Neutrophil (primary cell): ENCODE data around the gene ZNF407.

ENCODE experiments used
- H3K27ac ChIP-seq: fragments of 200-600 bp; sonication (generic); 2 replicates; pipeline ENCODE4 v1.5.1; 2016; ENCODE audit warnings: mild to moderate bottlenecking, moderate library complexity
- H3K27me3 ChIP-seq: fragments of 200-600 bp; sonication (generic); 2 replicates; pipeline ENCODE4 v1.6.0; 2016; ENCODE audit warnings: mild to moderate bottlenecking
- H3K36me3 ChIP-seq: fragments of 200-600 bp; sonication (generic); 2 replicates; pipeline ENCODE4 v1.5.1; 2017
- H3K4me1 ChIP-seq, 2 experiments: fragments of 200-600 bp in 1 of 2; sonication (generic) in 1 of 2; 1 replicate in 1 of 2; 2 replicates in 1 of 2; pipeline versions ENCODE4 v1.5.1 to v1.6.1; 2013 to 2016; ENCODE audit warnings: low read depth in 1 of 2, low read length in 1 of 2, mild to moderate bottlenecking in 1 of 2, moderate library complexity in 1 of 2; ENCODE audit not compliant: control insufficient read depth in 1 of 2, insufficient read depth in 1 of 2
- H3K4me3 ChIP-seq, 2 experiments: fragments of 200-600 bp in 1 of 2; sonication (generic) in 1 of 2; 1 replicate in 1 of 2; 2 replicates in 1 of 2; pipeline ENCODE4 v1.5.1; 2013 to 2016; ENCODE audit warnings: low read depth in 1 of 2, low read length in 1 of 2, mild to moderate bottlenecking in 1 of 2, moderate library complexity in 1 of 2
- H3K9me3 ChIP-seq: fragments of 200-600 bp; sonication (generic); 2 replicates; pipeline ENCODE4 v1.5.1; 2016
- TF ChIP-seq, protein P1 (sequence below): fragments of 200-600 bp; sonication (generic); IDR thresholded peaks from 2 replicates; pipeline ENCODE4 v1.5.1; 2016; ENCODE audit warnings: antibody characterized with exemption

Gene ZNF407

GRCh38 chr18:74682141-74682990 is 84.7 kb downstream of the ZNF407 start:
- peaks cover 9% of the 10 kb centered on the region for H3K36me3 ChIP-seq
- TF ChIP-seq, protein P1, sequence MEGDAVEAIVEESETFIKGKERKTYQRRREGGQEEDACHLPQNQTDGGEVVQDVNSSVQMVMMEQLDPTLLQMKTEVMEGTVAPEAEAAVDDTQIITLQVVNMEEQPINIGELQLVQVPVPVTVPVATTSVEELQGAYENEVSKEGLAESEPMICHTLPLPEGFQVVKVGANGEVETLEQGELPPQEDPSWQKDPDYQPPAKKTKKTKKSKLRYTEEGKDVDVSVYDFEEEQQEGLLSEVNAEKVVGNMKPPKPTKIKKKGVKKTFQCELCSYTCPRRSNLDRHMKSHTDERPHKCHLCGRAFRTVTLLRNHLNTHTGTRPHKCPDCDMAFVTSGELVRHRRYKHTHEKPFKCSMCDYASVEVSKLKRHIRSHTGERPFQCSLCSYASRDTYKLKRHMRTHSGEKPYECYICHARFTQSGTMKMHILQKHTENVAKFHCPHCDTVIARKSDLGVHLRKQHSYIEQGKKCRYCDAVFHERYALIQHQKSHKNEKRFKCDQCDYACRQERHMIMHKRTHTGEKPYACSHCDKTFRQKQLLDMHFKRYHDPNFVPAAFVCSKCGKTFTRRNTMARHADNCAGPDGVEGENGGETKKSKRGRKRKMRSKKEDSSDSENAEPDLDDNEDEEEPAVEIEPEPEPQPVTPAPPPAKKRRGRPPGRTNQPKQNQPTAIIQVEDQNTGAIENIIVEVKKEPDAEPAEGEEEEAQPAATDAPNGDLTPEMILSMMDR = no peak
- no peak overlapping the region for H3K27ac ChIP-seq
- H3K27me3 ChIP-seq = no peaks in the 10 kb centered on the region
- no peak overlapping the region for H3K4me3 ChIP-seq
- no peaks in the 10 kb centered on the region for H3K4me1 ChIP-seq
- H3K9me3 ChIP-seq = no peaks in the 10 kb centered on the region

DNA sequence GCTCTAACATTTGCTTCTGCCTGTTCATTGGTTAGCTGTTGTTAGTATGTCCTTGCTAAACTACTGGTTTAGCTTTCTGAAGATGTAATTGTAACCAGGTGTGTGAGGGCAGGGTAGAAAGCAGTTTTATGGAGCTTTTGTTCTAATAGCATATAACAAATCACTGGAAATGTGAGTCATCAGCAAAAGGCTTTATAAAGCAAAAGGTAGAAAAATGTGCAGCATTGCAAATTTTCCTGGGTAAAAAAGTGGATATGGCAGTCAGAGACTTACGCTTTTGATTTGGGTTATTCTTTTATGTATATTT is 85.3 kb downstream of the ZNF407 start:
- H3K9me3 ChIP-seq = no peaks in the 10 kb centered on the region
- H3K27me3 ChIP-seq = no peaks in the 10 kb centered on the region
- H3K27ac ChIP-seq = no peak overlapping the region
- no peak overlapping the region for H3K4me3 ChIP-seq
- H3K36me3 ChIP-seq = peaks cover 9% of the 10 kb centered on the region
- TF ChIP-seq, protein P1 = no peak
- H3K4me1 ChIP-seq = no peaks in the 10 kb centered on the region

DNA sequence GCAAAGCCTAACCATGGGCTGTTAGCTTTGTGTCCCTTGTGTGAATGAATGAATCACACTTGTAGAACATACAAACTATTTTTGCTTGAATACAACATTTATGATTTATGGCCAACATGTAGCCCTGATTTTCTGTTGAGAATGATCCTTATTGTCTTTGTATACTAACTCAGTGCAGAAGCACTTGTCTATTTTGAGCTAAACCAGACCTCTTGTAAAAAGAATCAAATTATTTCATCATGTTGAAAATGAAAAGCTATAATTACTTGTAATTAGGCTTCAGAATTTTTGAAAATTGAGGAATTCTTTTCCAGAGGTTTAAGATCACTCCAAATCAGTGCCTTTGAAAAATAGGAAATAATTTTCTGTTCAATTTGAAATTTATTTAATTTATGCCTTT is 85.9 kb downstream of the ZNF407 start:
- Histone ChIP-seq H3K36me3 (peaks cover 9% of the 10 kb centered on the region), H3K27ac (no peak overlapping the region), H3K27me3 (no peaks in the 10 kb centered on the region), H3K9me3 (no peaks in the 10 kb centered on the region), H3K4me1 (no peaks in the 10 kb centered on the region), H3K4me3 (no peak overlapping the region)
- TF ChIP-seq, protein P1 = no peak

DNA sequence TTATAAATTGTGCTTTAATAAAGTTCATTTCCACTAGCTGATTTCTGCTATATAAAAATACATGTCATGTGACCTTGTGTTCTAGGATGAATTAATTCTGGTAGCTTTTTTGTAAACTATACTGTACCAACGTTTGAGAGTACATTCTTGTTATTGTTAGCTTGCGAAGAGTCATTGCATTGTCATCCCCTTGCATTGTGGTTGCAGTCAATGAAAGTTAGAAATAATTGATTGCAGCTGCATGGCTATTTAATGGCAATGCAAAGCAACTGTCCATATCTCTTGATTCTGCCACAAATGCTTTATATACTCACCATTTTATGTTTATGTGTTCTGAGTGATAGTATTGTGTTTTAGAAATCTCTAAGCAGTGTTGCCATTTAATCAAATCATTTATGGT is 91.6 kb downstream of the ZNF407 start:
- H3K9me3 ChIP-seq = no peaks in the 10 kb centered on the region
- no peaks in the 10 kb centered on the region for H3K4me1 ChIP-seq
- H3K4me3 ChIP-seq = no peak overlapping the region
- TF ChIP-seq, protein P1 = no peak
- peaks cover 9% of the 10 kb centered on the region for H3K36me3 ChIP-seq
- H3K27ac ChIP-seq = no peak overlapping the region
- H3K27me3 ChIP-seq = no peaks in the 10 kb centered on the region

DNA sequence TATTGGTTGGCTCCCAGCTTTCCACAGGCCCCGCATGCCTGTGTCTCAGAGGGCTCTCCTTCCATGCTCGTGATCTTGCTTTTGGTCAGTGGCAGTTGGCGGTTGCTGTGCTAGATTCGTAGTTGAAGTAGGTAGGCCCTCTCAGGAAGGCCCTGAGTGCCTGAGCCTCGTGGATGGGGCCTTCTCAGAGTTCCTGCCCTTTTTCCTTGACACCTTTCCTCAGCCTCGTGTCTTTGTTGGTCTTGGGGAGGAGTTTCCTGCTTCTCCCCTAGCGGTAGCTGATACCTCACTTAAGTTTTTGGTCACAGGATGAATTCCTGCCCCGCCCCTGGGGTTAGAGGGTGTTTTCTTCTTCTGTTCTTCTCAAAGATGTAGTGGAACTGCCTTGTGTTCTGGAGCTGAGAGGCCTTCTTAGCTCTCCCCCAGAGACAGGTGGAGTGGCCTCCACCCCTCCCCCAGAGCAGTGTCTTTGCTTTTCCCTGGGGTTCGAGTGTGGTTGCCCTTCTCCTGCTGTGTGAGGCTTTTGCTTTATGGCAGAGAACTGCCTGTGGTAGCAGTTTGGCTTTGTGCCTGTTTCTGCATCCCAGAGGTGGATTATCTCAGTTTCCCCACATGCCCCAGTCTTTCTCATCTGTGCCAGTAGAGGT is 94.8 kb downstream of the ZNF407 start:
- Histone ChIP-seq H3K36me3 (no peaks in the 10 kb centered on the region), H3K9me3 (no peaks in the 10 kb centered on the region), H3K27ac (no peak overlapping the region), H3K4me3 (no peak overlapping the region), H3K27me3 (no peaks in the 10 kb centered on the region), H3K4me1 (no peaks in the 10 kb centered on the region)
- TF ChIP-seq, protein P1 = no peak
